Cardiac muscle cell (in vitro differentiated cells and primary cell): ENCODE data around the gene GLP2R. TPM values are rescaled to one million over a fixed set of nuclear protein-coding genes. Genes with fewer than 3 reads are reported as not detected.

ENCODE experiments used
- DNase-seq, 2 donors: peaks; one replicate each; pipeline versions ENCODE4 v3.0.0 to v3.0.0-alpha.2; 2010 to 2017; ENCODE audit warnings: low read depth in 1 of 2, low spot score in 1 of 2
- H3K27ac ChIP-seq: fragments of 200-600 bp; sonication (generic); 2 replicates; pipeline ENCODE4 v1.5.1; 2016
- H3K27me3 ChIP-seq: fragments of 200-600 bp; sonication (generic); 2 replicates; pipeline ENCODE4 v1.6.0; 2016; ENCODE audit warnings: control low read depth
- H3K36me3 ChIP-seq: fragments of 200-600 bp; sonication (generic); 2 replicates; pipeline ENCODE4 v1.5.1; 2016; ENCODE audit warnings: control low read depth
- H3K4me1 ChIP-seq: fragments of 200-600 bp; sonication (generic); 2 replicates; pipeline ENCODE4 v1.8.1; 2017; ENCODE audit warnings: low read depth, mild to moderate bottlenecking, mixed run types
- H3K4me3 ChIP-seq: fragments of 200-600 bp; sonication (generic); 2 replicates; pipeline ENCODE4 v1.5.1; 2016; ENCODE audit warnings: mild to moderate bottlenecking
- H3K9me3 ChIP-seq: fragments of 200-600 bp; sonication (generic); 2 replicates; pipeline ENCODE4 v1.5.1; 2017; ENCODE audit warnings: low read depth, mild to moderate bottlenecking, control low read depth
- polyA plus RNA-seq: library from polyadenylated mRNA; unstranded; fragments of >200 nt; fragmentation: Nextera tagmentation; extraction: Ambion mirVana; gene quantifications from 2 replicates; pipeline ENCODE4 v1.2.1, GENCODE V29; 2016
- total RNA-seq: library from RNA; depleted of rRNA; stranded (reverse); fragments of >200 nt; gene quantifications from 2 replicates; pipeline ENCODE4 v1.2.3, GENCODE V29; 2016
- TF ChIP-seq, protein P1 (sequence below): IDR thresholded peaks from 2 replicates; pipeline ENCODE4 v1.5.1; 2012; ENCODE audit warnings: low read depth, mild to moderate bottlenecking, low read length

Gene GLP2R
- total and polyA plus RNA-seq, 2 experiments from 2014 or later: 0.06 TPM; not detected in 1

DNA sequence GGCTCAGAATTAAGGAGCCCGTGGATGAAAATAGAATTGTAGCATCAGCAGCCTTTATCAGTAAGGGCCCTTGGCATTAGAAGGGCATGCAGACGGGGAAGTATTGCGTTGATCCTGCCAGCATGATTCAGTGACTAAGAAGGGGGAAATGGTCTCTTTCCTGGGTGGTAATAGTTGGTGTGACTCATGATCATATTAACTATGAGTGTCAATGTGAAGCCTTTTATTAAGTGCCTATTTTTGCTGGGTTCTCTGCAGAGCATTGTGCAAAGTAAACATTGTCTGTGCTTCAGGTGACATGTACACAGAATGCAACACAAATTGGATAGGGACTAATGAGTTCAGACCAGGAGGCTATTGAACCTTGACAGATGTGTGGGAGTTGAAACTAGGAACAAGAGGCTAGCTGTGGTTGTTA is 54.9 kb downstream of the GLP2R start:
- Histone ChIP-seq H3K9me3 (no peaks in the 10 kb centered on the region), H3K36me3 (no peaks in the 10 kb centered on the region), H3K27me3 (no peaks in the 10 kb centered on the region), H3K4me1 (no peaks in the 10 kb centered on the region), H3K27ac (no peak overlapping the region), H3K4me3 (no peak overlapping the region)
- TF ChIP-seq, protein P1, sequence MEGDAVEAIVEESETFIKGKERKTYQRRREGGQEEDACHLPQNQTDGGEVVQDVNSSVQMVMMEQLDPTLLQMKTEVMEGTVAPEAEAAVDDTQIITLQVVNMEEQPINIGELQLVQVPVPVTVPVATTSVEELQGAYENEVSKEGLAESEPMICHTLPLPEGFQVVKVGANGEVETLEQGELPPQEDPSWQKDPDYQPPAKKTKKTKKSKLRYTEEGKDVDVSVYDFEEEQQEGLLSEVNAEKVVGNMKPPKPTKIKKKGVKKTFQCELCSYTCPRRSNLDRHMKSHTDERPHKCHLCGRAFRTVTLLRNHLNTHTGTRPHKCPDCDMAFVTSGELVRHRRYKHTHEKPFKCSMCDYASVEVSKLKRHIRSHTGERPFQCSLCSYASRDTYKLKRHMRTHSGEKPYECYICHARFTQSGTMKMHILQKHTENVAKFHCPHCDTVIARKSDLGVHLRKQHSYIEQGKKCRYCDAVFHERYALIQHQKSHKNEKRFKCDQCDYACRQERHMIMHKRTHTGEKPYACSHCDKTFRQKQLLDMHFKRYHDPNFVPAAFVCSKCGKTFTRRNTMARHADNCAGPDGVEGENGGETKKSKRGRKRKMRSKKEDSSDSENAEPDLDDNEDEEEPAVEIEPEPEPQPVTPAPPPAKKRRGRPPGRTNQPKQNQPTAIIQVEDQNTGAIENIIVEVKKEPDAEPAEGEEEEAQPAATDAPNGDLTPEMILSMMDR: no peak
- peak in 1 of 2 donors; percentile 64 for DNase-seq

DNA sequence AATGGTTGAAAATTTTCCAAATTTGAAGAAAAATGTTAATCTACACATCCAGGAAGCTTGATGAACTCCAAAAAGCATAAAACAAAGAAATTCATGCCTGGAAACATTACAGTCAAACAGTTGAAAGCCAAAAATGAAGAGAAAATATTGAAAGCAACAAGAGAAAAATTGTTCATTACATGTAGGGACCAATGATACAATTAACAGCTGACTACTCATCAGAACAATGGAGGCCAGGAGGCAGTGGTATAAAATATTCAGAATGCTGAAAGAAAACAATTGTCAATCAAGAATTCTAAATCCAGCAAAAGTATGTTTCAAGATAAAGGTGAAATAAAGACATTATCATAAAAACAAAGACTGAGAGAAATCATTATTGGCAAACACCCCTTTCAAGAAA is 57.7 kb downstream of the GLP2R start:
- no peaks in the 10 kb centered on the region for H3K9me3 ChIP-seq
- DNase-seq: no peak
- no peak overlapping the region for H3K4me3 ChIP-seq
- H3K27ac ChIP-seq: no peak overlapping the region
- H3K27me3 ChIP-seq: peaks cover 6% of the 10 kb centered on the region
- H3K36me3 ChIP-seq: no peaks in the 10 kb centered on the region
- H3K4me1 ChIP-seq: no peaks in the 10 kb centered on the region
- TF ChIP-seq, protein P1: no peak

DNA sequence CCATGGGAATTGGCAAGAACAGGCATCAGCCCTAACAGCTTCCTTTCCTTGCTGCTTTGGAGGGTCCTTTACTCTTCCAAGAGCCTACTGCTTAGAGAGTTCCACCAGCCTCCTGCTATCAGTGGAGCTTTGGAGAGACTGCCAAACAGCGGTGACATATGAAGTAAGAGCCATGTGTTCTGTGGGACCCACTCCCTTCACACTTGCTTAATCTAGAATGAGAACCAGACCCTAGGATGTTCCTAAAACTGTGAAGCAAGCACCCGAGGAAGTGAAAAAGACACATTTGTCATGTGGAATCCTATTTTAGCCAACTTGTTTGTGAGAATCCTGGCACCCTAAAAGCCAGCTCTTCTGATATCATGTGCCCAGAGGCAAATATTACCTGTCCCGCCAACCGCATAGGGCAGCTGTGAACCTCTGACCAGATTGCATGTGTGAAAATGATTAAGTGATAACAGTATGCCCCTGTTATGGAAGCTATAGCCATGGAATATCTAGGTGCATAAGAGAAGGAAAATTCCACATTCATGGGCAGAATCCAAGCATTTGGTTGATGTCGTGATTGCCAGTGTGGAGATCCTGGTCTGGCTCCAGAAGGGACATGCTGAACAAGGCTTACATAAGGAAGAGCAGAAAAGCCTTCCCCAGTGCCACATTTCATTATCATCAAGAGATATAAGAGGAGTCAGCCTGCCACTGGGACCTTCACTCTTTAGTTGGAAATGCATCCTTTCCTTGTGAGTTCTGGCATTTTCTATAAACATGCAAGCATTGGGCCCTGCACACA is 60.6 kb downstream of the GLP2R start:
- TF ChIP-seq, protein P1: no peak
- no peaks in the 10 kb centered on the region for H3K9me3 ChIP-seq
- H3K4me3 ChIP-seq: no peak overlapping the region
- no peak overlapping the region for H3K27ac ChIP-seq
- no peak for DNase-seq
- H3K27me3 ChIP-seq: peaks cover 8% of the 10 kb centered on the region
- H3K4me1 ChIP-seq: no peaks in the 10 kb centered on the region
- no peaks in the 10 kb centered on the region for H3K36me3 ChIP-seq

DNA sequence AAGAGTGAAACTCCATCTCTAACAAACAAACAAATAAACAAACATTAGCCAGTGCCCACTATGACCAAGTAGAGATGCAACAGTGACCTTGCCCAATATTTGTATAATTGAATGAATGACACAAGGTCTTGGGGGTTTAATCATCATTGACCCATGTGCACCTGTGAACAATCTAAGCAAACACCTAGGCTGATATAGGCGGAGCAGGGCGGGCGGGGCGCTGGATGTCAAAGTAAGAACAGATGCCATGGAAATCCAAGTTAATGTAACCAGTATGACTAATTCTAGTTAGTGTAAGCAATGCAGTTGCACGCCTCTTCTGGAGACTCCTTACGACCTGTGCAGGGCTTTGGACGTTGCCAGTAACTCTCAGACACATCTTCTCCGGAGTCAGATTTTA is 61.8 kb downstream of the GLP2R start:
- no peaks in the 10 kb centered on the region for H3K9me3 ChIP-seq
- H3K4me1 ChIP-seq: no peaks in the 10 kb centered on the region
- DNase-seq: no peak
- no peak overlapping the region for H3K27ac ChIP-seq
- TF ChIP-seq, protein P1: no peak
- H3K36me3 ChIP-seq: no peaks in the 10 kb centered on the region
- H3K4me3 ChIP-seq: no peak overlapping the region
- peaks cover 8% of the 10 kb centered on the region for H3K27me3 ChIP-seq

DNA sequence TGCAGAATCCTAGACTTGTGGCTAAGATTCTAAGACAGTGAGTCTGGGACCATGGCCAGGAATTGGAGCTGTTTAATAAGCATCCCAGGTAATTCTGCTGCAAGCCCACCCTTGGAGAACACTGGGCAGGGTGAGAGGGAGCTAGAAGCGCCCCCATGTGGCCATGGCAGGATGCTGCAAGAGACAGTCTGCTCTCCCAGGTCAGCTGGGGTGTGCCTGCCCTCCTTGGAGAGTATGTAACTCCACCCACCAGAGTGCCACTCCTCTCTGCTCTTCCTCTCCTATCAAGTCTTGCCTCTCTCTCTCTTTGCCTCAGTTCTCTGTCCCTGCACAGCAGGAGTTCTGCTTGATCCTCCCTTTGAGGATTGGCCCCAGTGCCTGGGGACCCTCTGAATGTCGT is 64.4 kb downstream of the GLP2R start:
- Histone ChIP-seq H3K27ac (no peak overlapping the region), H3K4me3 (no peak overlapping the region), H3K36me3 (no peaks in the 10 kb centered on the region), H3K27me3 (peaks cover 8% of the 10 kb centered on the region), H3K4me1 (no peaks in the 10 kb centered on the region), H3K9me3 (no peaks in the 10 kb centered on the region)
- DNase-seq: peak; percentile 62 to 74
- TF ChIP-seq, protein P1: peak; percentile 91
